GM19328 (cell line): ENCODE measurements around the gene TSPAN15.
A peak's percentile ranks its signal among the peaks of the same experiment; 100 is the strongest.
"Not testable (repeated sequence)": the region's sequence is repeated elsewhere in the genome, so short reads cannot be mapped to it uniquely, and the experiment has no call there.

Source experiments
- ATAC-seq: cut with Tn5 transposase; IDR thresholded peaks from one replicate; pipeline ENCODE4 v1.9.1; 2021; ENCODE audit warnings: mild to moderate bottlenecking, moderate library complexity; ENCODE audit not compliant: unreplicated experiment

Gene TSPAN15

DNA sequence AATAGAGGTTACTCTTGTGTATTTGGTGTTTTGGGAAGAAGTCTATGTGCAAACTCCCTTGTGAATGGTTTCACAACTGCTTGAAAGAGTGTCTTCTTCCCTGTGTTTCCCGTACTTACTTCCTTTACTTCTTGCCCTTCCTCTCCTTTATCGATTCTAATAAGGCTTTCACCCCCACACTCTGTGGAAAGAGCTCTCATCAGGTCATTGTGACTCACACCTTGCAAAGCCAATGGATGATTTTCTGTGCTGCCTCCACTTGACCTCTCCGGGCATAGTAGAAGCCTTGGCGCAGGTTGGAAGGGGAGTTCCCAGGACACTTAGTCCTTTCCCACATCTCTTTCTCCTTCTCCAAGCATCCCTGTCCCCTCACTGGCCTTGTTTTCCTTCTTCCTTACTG lies 6.2 kb upstream of the TSPAN15 start:
- ATAC-seq = no peak

DNA sequence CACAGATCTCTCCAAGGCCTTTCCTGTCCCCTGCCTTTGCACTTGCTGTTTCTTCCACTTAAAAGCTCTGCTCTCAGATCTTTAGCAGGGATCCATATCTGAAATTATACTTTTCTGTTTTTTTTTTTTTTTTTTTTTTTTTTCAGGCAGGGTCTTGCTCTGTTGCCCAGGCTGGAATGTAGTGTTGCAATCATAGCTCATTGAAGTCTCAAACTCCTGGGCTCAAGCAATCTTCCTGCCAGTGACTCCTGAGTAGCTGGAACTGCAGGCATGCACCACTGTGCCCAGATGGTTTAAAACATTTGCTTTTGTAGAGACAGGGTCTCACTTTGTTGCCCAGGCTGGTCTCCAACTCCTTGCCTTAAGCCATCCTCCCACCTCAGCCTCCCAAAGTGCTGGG lies 5.0 kb upstream of the TSPAN15 start:
- ATAC-seq = no peak

DNA sequence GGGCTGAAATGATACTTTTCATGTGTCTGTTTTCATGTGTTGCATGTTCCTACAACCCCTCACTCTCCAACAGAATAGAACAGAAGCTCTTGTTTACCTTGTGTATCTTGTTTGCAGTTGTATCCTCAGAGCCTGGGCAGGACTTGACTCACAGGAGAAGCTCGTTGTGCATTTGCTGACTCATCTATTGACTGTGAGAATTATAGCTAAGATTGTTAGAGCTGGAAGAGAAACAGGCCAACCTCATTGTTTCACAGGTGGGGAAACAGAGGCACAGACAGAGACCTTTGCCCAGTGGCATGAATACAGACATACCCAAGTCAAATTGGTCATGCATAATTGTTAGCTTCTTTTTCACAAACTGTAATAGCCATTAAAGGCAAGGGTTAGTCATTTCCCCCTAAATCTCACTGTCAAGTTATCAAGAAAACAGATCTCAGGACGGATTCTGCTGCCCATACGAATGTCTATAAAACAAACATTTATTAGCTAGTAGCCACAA lies 4.6 kb upstream of the TSPAN15 start:
- no peak for ATAC-seq

DNA sequence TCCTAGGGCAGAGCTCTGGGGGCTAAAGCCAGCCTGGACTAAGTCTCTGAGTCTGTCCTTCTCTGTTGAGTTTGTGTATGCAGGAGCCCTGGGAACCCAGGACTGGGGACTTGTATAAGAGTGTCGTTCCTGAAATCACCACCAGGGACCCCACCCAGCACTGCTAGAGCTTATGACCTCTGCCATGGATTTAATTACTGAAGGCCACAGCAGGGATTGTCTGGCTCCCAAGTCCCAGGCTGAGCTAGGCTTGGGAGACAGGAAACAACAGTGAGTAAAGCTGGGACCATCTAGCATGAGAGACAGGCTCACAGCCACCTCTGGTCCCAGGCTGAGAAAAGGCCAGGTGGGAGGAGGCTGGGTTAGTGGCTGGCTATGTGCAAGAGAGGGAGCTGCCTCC lies 1.4 kb upstream of the TSPAN15 start:
- ATAC-seq = no peak

DNA sequence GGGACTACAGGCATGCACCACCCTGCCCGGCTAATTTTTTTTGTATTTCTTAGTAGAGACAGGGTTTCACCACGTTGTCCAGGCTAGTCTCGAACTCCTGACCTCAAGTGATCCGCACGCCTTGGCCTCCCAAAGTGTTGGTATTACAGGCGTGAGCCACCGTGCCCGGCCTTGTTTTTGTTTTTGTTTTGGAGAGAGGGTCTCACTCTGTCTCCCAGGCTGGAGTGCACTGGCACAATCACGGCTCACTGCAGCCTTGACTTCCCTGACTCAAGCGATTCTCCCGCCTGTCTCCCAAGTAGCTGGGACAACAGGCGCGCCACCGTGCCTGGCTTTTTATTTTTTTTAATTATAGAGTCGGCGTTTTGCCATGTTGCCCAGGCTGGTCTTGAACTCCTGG lies 870 bp upstream of the TSPAN15 start:
- ATAC-seq = not testable (repeated sequence)

DNA sequence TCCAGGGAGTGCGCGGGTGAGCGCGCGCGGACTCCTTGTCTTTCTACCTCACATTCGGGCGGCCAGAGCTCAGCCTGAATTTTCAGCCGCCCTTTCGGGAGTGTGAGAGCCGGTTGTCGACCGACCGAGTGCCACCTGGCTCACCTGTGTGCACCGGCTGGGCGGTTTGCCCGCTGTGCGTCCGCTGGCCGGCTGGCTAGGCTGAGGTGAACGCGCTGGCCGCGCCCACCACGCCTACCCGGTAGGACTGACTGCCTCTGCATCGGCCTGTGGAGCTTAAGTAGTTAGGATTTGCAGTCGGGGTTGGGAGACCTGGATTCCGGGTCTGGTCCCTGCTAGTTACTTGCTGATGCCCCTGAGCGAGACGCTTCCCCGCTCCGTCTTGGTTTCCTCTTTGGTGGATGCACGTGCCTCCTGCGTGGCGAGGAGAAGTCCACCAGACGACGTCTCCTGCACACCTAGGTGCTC lies 553 bp downstream of the TSPAN15 start:
- ATAC-seq = peak; percentile 10

DNA sequence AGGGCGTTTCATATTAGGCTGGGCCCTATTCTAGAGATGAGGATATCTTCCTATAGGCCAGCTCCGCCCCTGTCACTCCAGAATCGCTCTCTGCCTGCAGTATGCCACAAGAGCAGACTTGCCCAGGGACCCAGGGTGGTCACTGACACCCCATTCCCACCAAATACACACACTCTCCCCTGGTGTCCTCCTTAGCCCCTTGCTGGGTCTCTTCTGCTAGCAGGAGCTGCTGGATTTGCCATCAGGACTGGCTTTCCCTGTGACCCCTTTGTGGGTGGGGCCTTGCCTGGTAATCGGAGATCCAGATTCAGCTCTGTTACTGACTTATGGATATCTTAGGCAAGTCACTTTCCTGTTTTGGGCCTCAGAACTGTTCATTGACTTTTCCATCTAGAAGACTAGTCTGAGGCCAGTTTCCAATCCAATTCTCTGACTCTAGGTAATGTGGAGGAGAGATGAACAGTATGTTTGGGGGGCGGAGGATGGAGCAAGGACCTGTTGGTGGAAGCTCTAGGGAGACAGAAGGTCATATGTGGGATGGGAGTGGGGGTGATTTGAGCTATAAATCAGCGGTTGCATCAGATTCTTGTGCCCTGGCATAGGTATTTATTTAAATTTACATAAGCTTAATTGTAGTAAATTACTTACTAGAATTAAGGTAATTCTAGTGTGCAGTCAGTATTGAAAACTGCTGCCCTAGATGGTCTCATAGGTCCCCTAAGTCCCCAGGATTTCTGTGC lies 1.6 kb downstream of the TSPAN15 start:
- no peak for ATAC-seq

DNA sequence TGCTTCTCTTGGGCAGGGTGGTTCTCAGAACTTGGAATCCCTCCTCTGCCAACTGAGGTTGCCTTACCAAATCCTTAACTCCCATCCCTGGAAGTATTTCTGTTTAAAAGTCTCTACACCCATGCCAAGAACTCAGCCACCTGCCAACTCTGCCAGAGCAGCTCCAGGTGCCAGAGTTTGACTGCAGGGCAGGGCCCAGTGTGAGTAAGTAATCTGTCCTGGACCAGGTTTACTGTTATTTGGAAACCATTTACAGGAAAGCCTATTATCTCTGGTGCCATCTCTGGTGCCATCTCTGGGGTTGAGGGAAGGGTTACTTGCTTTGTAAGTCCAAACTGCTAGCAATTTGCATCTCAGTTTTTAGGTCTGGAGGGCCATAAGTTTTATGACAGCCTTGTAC lies 2.5 kb downstream of the TSPAN15 start:
- no peak for ATAC-seq

DNA sequence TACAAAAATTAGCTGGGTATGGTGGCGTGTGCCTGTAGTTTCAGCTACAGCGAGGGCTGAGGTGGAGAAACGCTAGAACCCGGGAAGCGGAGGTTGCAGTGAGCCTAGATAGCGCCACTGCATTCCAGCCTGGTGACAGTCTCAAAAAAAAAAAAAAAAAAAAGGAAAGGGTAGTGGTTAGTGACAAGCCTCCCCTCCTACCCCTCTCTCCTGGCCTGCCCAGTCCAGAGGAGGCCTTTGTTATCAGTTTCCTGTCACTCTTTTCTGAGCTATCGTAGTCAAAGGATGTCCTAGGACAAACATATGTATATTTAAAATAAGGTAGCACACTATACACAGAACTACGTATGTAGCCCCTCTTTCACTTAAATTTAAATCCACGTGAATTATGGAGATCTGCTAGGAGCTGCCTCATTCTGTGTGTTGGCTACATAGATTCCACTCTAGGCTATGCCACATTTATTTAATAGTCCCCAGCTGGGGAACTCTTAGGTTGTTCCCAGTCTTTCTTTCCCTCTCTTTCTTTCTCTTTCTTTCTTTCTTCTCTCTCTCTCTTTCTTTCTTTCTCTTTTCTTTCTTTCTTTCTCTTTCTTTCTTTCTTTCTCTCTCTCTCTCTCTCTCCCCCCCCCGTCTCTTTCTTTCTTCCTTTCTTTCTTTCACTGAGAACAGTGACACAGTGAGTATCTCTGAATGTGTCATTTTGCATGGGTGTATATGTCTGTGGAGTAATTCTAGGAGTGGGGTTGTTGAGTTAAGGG lies 3.9 kb downstream of the TSPAN15 start:
- ATAC-seq = no peak

DNA sequence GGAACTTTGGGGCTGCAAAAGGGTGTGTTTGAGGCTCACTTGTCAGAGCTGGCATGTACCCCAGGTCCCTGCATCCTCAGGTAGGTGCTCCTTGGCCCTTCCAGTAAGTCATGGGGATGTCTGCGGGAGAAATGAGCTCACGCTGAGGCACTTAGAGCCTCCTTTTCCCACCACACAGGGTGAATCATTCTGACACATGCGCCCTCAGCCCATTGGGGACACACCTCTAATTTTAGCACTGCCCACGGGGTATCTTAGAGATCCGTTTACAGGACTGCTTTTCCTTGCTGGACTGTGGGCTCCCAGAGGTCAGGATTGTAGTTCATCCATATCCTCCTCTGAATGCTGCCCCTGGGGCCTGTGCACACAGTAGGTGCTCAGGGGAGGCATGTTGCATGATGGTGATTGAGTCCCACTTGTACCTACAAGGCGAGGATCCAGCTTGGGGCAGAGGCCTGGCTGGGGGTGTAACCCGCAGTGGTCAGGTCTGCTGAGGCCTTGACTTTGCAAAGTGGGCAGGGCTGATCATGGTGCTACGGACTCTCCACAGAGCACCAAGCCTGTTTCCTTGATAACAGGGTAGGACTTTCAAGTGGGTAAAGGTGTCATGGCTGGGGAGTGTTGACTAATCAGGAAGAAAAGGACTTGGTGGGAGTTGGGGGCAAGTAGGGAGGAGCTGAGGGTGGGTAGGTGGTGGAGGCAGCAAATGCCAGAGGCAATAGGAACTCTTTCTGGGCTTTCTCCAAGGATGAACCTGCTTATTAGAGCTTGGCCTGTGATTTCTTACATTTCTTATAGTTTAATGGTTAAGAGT lies 5.8 kb downstream of the TSPAN15 start:
- no peak for ATAC-seq

DNA sequence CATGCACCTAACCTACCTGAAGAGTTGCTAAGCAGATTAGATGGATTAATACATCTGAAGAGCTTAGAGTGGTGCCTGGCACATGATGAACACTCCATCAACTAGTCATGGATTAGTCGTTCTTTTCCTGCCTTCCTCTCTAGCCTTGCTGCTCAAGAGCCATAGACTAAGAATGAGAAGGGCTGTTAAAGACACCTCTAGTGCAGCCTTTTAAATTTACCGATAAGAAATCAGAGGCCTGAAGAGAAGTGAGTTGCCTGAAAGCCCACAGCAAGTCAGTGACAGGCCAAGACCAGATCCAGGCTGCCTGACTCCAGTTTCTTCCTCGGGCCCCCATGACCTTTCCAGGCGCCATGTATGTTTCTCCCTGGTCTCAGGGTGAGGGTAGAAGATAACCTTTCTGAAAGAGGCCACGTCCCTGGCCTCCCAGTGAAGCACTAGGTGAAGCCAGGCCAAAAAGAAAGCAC lies 6.5 kb downstream of the TSPAN15 start:
- ATAC-seq = no peak

DNA sequence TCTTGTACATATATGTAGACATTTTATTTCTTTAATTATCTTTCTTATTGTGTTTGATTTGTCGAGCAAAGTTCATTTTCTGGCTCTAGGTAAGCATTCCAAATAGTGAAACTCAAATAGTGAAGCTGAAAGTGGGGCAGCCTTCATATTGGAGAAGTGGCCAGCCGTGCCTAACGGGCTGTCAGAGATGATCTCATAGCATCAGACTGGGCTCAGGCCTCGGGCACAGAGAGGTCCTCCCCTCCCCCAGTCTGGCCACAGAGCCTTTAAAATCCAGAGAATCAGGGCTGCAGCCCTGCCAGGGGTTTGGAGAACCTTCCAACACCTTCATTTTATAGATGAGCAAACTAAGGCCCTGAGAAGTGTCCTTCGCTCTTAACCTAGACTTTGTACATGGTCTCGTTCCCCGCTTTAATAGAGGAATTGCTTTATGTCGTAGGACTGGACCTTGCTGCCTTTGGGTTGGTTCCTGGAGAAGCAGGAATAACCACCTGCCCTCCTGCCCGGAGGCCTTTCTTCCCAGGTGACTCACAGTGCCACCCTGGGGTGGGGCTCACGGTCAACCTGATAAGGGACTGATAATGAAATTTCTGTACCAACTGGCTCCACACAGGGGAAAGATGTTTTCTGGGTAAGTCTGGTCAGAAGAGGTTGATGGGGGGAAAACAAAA lies 7.3 kb downstream of the TSPAN15 start:
- ATAC-seq = no peak

DNA sequence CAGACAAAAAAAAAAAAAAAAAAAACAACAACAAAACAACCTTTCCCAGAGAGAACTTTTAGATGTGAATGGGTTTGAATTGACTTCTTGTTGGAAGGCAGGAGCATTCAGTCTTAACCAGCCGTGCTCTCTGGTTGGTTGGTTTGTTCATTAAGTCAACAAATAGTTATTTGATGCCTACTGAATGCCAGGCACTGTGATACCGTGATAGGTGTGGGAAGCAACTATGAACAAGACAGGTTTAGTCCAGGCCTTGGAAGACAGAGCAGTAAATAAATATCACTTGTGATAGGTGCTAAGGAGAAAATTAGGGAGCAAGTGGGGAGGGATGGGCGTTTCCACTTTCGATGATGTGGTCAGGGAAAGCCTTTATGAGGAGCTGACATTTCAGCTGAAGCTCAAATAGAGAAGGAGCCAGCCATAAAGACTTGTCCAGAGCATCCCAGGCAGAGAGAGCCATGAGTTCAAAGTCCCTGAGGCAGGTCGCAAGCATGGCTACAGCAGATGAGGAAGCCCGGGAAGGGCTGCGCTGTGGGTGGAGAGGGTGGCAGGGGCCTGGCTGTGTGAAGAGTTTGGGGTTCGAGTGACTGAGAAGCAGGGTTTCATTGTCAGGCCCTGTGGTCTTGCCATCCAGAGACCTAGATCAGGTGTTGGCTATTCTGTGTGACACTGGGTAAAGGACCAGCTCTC lies 8.0 kb downstream of the TSPAN15 start:
- no peak for ATAC-seq

DNA sequence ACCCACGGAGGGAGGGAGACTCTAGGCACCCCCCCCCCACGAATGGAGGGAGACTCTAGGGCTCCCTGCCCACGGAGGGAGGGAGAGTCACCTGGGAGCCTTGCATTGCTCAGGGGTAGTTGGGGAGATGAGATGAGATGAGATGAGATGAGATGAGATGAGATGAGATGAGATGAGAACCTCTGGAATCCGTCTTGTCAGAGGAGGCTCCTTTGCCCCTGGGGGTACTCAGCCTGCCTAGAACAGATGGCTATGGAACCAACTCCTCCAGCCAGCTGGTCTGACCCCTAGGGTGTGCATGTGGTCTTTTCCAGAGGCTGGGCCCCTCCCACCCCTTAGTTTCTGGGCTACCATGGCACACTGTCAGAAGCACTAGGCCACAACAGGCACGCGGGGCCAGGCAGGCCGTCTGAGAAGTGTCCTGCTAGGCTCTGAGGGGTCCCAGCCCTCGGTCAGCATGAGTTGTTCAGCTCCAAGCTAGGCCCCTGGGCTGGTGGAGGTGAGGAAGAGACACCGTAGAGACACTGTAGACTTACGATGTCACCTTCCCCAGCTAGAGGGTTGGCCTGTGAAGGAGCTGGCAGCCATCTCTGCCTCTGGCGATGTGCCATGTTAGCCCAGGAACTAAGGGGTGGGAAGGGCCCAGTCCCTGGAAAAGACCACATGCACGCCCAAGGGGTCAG lies 8.8 kb downstream of the TSPAN15 start:
- no peak for ATAC-seq

DNA sequence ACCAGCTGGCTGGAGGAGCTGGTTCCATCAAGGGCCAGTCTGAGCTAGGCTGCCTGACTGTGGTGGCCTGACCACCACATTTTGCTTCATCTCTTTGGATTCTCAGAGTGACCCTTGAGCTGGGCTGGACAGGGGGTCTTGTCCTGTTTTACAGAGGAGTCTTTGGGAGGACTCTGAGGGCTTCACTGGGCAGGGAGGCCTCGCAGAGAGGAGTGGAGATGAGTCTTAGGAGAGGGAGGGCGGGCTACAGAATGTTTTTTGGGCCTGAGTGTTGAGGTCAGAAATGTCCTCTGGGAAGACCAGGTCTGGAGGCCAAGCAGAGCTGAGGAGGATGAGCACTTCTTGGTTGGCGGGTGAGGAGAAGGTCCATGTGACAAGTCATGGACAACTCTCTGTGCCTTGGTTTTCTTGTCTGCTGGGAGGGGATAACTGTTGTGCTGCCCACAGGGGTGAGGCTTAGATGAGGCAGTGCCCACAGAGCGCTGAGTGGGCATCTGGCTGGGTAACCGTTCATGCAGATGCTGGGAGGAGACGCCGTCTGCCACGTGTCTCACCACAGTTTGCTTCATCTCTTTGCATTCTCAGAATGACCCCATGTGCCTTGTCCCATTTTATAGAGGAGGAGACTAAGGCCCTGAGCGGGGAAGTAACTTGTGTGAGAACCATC lies 9.4 kb downstream of the TSPAN15 start:
- ATAC-seq = no peak

DNA sequence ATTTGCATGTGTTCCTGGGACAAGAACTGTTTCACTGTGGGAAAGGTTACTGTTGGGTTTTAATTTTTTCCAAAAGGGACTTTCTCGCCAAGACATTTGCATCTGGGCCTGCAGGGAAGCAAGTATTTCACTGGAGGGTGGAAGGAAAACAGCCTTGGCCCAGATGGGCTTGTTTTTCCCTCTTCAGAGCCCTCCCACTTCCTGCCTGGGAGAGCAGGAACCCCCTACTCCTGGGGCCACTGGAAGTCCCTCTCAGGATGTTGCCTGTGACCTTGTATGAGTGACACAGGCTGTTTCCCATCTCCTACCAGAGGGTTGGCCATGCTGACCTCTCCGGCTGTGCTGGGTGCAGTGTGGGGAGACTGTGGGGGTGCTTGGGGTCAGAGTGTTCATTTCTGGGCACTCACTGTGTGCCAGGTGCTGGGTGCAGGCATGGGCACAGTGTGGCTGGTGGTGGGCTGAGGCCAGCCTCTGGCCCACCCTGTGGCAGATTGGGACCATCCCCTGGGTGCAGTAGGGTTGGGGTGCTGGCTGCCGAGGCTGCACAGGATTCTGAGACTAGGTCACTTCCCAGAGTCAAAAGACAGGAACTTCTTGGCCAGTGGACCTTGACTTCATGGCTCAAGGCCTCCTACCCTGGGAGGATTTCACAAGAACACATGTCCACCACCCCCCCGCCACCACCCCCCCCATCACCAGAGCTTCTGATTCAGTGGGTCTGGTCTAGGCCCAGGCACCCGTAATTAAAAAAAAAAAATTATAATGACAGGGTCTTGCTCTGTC lies 10.2 kb downstream of the TSPAN15 start:
- ATAC-seq = no peak

DNA sequence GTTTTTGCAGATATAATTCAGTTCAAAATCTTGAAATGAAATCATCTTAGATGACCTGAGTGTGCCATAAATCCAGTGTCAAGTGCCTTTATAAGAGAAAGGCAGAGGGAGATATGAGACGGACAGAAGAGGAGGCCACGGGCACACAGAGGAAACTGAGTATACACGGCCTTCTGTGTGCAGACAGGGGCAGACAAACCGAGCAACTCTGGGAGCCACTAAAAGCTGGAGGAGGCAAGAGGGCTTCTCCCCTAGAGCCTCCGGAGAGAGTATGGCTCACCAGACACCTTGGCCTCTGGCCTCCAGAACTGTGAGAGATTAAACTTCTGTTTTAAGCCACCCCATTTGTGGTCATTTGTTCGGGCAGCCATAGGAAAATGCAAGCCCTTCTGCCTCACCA lies 12.6 kb downstream of the TSPAN15 start:
- no peak for ATAC-seq

DNA sequence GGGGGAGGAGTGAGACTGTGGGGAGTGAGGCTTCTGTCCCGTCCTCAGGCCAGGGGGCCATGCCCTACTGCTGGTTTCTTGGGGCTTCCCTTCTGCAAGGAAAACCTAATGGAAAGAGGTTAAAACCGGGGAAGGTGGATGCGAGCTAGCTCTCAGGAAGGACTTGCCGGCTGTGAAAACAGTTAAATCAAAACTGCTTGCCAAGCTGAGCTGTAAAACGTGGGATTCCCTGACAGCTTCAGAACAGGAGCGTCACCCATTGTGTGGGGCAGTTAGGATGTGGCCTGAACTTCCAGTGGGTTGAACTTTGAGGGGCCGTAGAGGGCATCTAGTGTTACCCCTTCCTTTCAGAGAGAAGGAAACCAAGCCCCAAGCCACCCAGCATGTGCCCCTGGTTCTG lies 13.1 kb downstream of the TSPAN15 start:
- no peak for ATAC-seq
